OCI-LY7 (cell line): ENCODE measurements around the gene ALDH2. TPM values are rescaled to one million over a fixed set of nuclear protein-coding genes. Genes with fewer than 3 reads are reported as not detected.

ENCODE experiments used
- BruUV-seq: library from RNA; stranded (reverse); fragments of 400-500 nt; replicated peaks from 2 replicates; lab custom pipeline; 2021; lab: Mats Ljungman, UMichigan
- CTCF ChIA-PET: fragments of 300-600 bp; sonication (Branson Sonifier 250); formaldehyde crosslinking; loops from one replicate; lab custom pipeline; 2022; ENCODE audit warnings: antibody characterized with exemption; ENCODE audit not compliant: unreplicated experiment; lab: Charles Lee
- POLR2A ChIA-PET: fragments of 300-600 bp; sonication (Branson Sonifier 250); formaldehyde crosslinking; loops from one replicate; lab custom pipeline; 2022; ENCODE audit warnings: antibody characterized with exemption; lab: Charles Lee
- DNase-seq: peaks from one replicate; pipeline ENCODE4 v3.0.0-alpha.2; 2015; ENCODE audit warnings: low spot score
- H2AFZ ChIP-seq: fragments of 200-600 bp; sonication (generic), shearing (Covaris generic); 2 replicates; pipeline ENCODE4 v1.6.1; 2014; ENCODE audit warnings: mild to moderate bottlenecking, antibody characterized with exemption, low read length, moderate library complexity
- H3K27ac ChIP-seq: fragments of 200-600 bp; sonication (generic); 2 replicates; pipeline ENCODE4 v1.5.1; 2014; ENCODE audit warnings: mixed run types, low read depth, mild to moderate bottlenecking, moderate library complexity, low read length, inconsistent platforms; ENCODE audit not compliant: poor library complexity, severe bottlenecking
- H3K36me3 ChIP-seq: fragments of 200-600 bp; sonication (generic); 2 replicates; pipeline ENCODE4 v1.6.1; 2014; ENCODE audit warnings: mild to moderate bottlenecking, antibody characterized with exemption, low read length, moderate library complexity, mixed read lengths; ENCODE audit not compliant: insufficient read depth
- H3K4me1 ChIP-seq: fragments of 200-600 bp; sonication (generic); 2 replicates; pipeline ENCODE4 v1.5.1; 2014; ENCODE audit warnings: mild to moderate bottlenecking, low read length; ENCODE audit not compliant: insufficient read depth, poor library complexity, severe bottlenecking
- H3K4me2 ChIP-seq: fragments of 200-600 bp; sonication (generic); 2 replicates; pipeline ENCODE4 v1.6.1; 2014; ENCODE audit warnings: mild to moderate bottlenecking, low read length
- H3K4me3 ChIP-seq: fragments of 200-600 bp; sonication (generic); 2 replicates; pipeline ENCODE4 v1.5.1; 2014; ENCODE audit warnings: mild to moderate bottlenecking, low read depth, low read length; ENCODE audit not compliant: poor library complexity, severe bottlenecking
- H3K79me2 ChIP-seq: fragments of 200-600 bp; sonication (generic); 2 replicates; pipeline ENCODE4 v1.6.1; 2016; ENCODE audit warnings: low read depth, mild to moderate bottlenecking, low read length, moderate library complexity, mixed read lengths; ENCODE audit not compliant: insufficient read depth
- H3K9me2 ChIP-seq: fragments of 200-600 bp; sonication (generic); 2 replicates; pipeline ENCODE4 v1.6.1; 2016; ENCODE audit warnings: mild to moderate bottlenecking, low read length, mixed read lengths; ENCODE audit not compliant: insufficient read depth
- H3K9me3 ChIP-seq: fragments of 200-600 bp; sonication (generic); 2 replicates; pipeline ENCODE4 v1.6.1; 2014; ENCODE audit warnings: mild to moderate bottlenecking, mixed run types, low read length, mixed read lengths
- H4K20me1 ChIP-seq: fragments of 200-600 bp; sonication (generic); 2 replicates; pipeline ENCODE4 v1.6.1; 2014; ENCODE audit warnings: mild to moderate bottlenecking, antibody characterized with exemption, low read length, moderate library complexity, mixed read lengths; ENCODE audit not compliant: insufficient read depth
- CTCF ChIP-seq: fragments of 200-600 bp; sonication (generic); conservative IDR thresholded peaks from 2 replicates; pipeline ENCODE4 v1.5.1; 2014; ENCODE audit warnings: mild to moderate bottlenecking, antibody characterized with exemption, low read length, moderate library complexity, mixed read lengths
- EZH2phosphoT487 ChIP-seq: fragments of 200-600 bp; sonication (generic); IDR thresholded peaks from 2 replicates; pipeline ENCODE4 v1.6.1; 2018; ENCODE audit warnings: low read depth, borderline replicate concordance, mild to moderate bottlenecking, mixed run types, antibody characterized with exemption, low read length, moderate library complexity, mixed read lengths
- intact Hi-C: fragments of 100-400 bp; cut with micrococcal nuclease; formaldehyde crosslinking; loops from one replicate; pipeline ENCODE4 v1.10.0; 2022; ENCODE audit not compliant: unreplicated experiment
- total RNA-seq, 2 experiments: library from RNA; depleted of rRNA in 1 of 2; stranded (reverse); fragments of >200 nt in 1 of 2; shearing (Covaris generic) in 1 of 2; gene quantifications; 2 replicates each; pipeline ENCODE4 v1.2.3, GENCODE V29; 2014 to 2022

ALDH2 gene
- total RNA-seq, 2 experiments from 2014 or later: 16.5 to 19.9 TPM

GRCh38 chr12:111789779-111790178 lies 23.0 kb downstream of the ALDH2 start:
- H4K20me1 ChIP-seq: no peaks in the 10 kb centered on the region
- H2AFZ ChIP-seq: no peak overlapping the region
- BruUV-seq: no TSS peak
- intact Hi-C loops: no loop called here
- ChIA-PET POLR2A (interaction anchor here (0.7 to 0.8 kb wide), 3 partner anchors 103 to 987 kb away, joined by 3 to 7 read pairs (median 4); no protein-coding TSS in a partner anchor), CTCF (interaction anchor here (0.5 kb wide), 1 partner anchor 156 kb away, joined by 3 read pairs; no protein-coding TSS in a partner anchor)
- no peaks in the 10 kb centered on the region for H3K36me3 ChIP-seq
- no peak for DNase-seq
- no peaks in the 10 kb centered on the region for H3K9me2 ChIP-seq
- H3K79me2 ChIP-seq: no peaks in the 10 kb centered on the region
- H3K4me1 ChIP-seq: no peaks in the 10 kb centered on the region
- no peak for TF ChIP-seq CTCF
- TF ChIP-seq EZH2phosphoT487: no peak
- H3K4me2 ChIP-seq: no peak overlapping the region
- no peak overlapping the region for H3K4me3 ChIP-seq
- no peaks in the 10 kb centered on the region for H3K9me3 ChIP-seq
- H3K27ac ChIP-seq: no peak overlapping the region

GRCh38 chr12:111791507-111791906 lies 24.8 kb downstream of the ALDH2 start:
- Histone ChIP-seq H3K4me2 (no peak overlapping the region), H3K4me3 (no peak overlapping the region), H3K27ac (no peak overlapping the region), H3K4me1 (no peaks in the 10 kb centered on the region), H4K20me1 (no peaks in the 10 kb centered on the region), H3K36me3 (no peaks in the 10 kb centered on the region), H3K9me2 (no peaks in the 10 kb centered on the region), H2AFZ (no peak overlapping the region), H3K79me2 (no peaks in the 10 kb centered on the region), H3K9me3 (no peaks in the 10 kb centered on the region)
- no peak for DNase-seq
- intact Hi-C loops: no loop called here
- BruUV-seq: no TSS peak
- POLR2A ChIA-PET: interaction anchor here (0.7 kb wide), 1 partner anchor 89 kb away, joined by 3 read pairs; no protein-coding TSS in a partner anchor
- CTCF ChIA-PET: interaction anchor here (0.6 kb wide), 1 partner anchor 8 kb away, joined by 3 read pairs; no protein-coding TSS in a partner anchor
- TF ChIP-seq CTCF (no peak), EZH2phosphoT487 (no peak)

GRCh38 chr12:111792155-111792855 lies 25.6 kb downstream of the ALDH2 start:
- no peaks in the 10 kb centered on the region for H3K9me3 ChIP-seq
- H2AFZ ChIP-seq: no peak overlapping the region
- ChIA-PET POLR2A (interaction anchor here (0.7 kb wide), 1 partner anchor 90 kb away, joined by 3 read pairs; no protein-coding TSS in a partner anchor), CTCF (no interaction called here)
- no peaks in the 10 kb centered on the region for H3K4me1 ChIP-seq
- H3K27ac ChIP-seq: no peak overlapping the region
- intact Hi-C loops: no loop called here
- TF ChIP-seq CTCF (no peak), EZH2phosphoT487 (no peak)
- no peaks in the 10 kb centered on the region for H4K20me1 ChIP-seq
- no peaks in the 10 kb centered on the region for H3K36me3 ChIP-seq
- H3K4me3 ChIP-seq: no peak overlapping the region
- H3K4me2 ChIP-seq: no peak overlapping the region
- no TSS peak for BruUV-seq
- H3K79me2 ChIP-seq: no peaks in the 10 kb centered on the region
- no peak for DNase-seq
- no peaks in the 10 kb centered on the region for H3K9me2 ChIP-seq
